Testis (tissue), 3 donors: ENCODE results near the gene ABCA3. TPM values are rescaled to one million over a fixed set of nuclear protein-coding genes. Genes with fewer than 3 reads are reported as not detected.

Experiments used
- DNase-seq: peaks from one replicate; pipeline ENCODE4 v3.0.0-alpha.2; 2019
- H3K27ac ChIP-seq, 2 donors: fragments of 200-600 bp; sonication (generic); one replicate each; pipeline ENCODE4 v1.5.1; 2019
- H3K27me3 ChIP-seq: fragments of 200-600 bp; sonication (generic); one replicate; pipeline ENCODE4 v1.5.1; 2019
- H3K36me3 ChIP-seq: fragments of 200-600 bp; sonication (generic); one replicate; pipeline ENCODE4 v1.5.1; 2017; ENCODE audit warnings: low read depth; ENCODE audit errors: missing control alignments
- H3K4me1 ChIP-seq: fragments of 200-600 bp; sonication (generic); one replicate; pipeline ENCODE4 v1.5.1; 2019
- H3K4me3 ChIP-seq, 2 donors: fragments of 200-600 bp; sonication (generic); one replicate each; pipeline ENCODE4 v1.5.1; 2017 to 2019
- H3K9me3 ChIP-seq: fragments of 200-600 bp; sonication (generic); one replicate; pipeline ENCODE4 v1.5.1; 2017
- CTCF ChIP-seq, 3 experiments: fragments of 450-650 bp in 2 of 3; fragments of 200-600 bp in 1 of 3; sonication (generic) in 1 of 3; IDR thresholded peaks; one replicate each; pipeline ENCODE4 v1.5.1; 2016 to 2019; ENCODE audit warnings: antibody characterized with exemption in 3 of 3, mild to moderate bottlenecking in 2 of 3, moderate library complexity in 1 of 3
- POLR2A ChIP-seq: fragments of 450-650 bp; IDR thresholded peaks from one replicate; pipeline ENCODE4 v1.6.1; 2017; ENCODE audit warnings: antibody characterized with exemption, mild to moderate bottlenecking, moderate library complexity
- WGBS, 2 donors: methylation state at CpG; one replicate each; pipeline ENCODE4 v1.1.5; 2018; 5-methylcytosine and 5-hydroxymethylcytosine counted together
- intact Hi-C: fragments of 100-400 bp; cut with DNase I; formaldehyde crosslinking; loops from one replicate; pipeline ENCODE4 v1.15.1; 2023; ENCODE audit warnings: low total_unique reads
- polyA plus RNA-seq: library from polyadenylated mRNA; stranded (reverse); fragments of 350-450 nt; fragmentation: Illumina TruSeq; extraction: RNeasy Lipid Tissue Mini Kit (QIAGEN cat#74804); gene quantifications from one replicate; pipeline ENCODE4 v1.2.3, GENCODE V29; 2014; ENCODE audit warnings: low read depth, low replicate concordance; ENCODE audit not compliant: insufficient read depth
- total RNA-seq, 2 donors: library from RNA; depleted of rRNA; stranded (reverse); fragments of >200 nt; gene quantifications; one replicate each; pipeline ENCODE4 v1.2.3, GENCODE V29; 2016

Gene ABCA3
- total and polyA plus RNA-seq, 3 donors from 2014 or later = 24.5 to 38.1 (median 35.1) TPM

- H3K36me3 ChIP-seq = no peaks in the 10 kb centered on the region
- WGBS, 2 donors = 93 to 97% methylated on average over 24 to 30 of the region's 30 CpGs
Observed at GRCh38 chr16:2308089-2308962, 32.2 kb downstream of the ABCA3 start.

GRCh38 chr16:2299915-2300192, 40.7 kb downstream of the ABCA3 start:
- H3K9me3 ChIP-seq = no peaks in the 10 kb centered on the region
- intact Hi-C loops = no loop called here
- H3K27ac ChIP-seq = no peak overlapping the region
- H3K36me3 ChIP-seq = no peaks in the 10 kb centered on the region
- WGBS, 2 donors = 79 to 81% methylated on average over 8 to 10 of the region's 10 CpGs
- no peak overlapping the region for H3K4me3 ChIP-seq
- TF ChIP-seq CTCF (IDR thresholded peaks at IDR 0.05) (no peak), POLR2A (no peak)
- no peaks in the 10 kb centered on the region for H3K27me3 ChIP-seq
- peaks cover 10% of the 10 kb centered on the region for H3K4me1 ChIP-seq
- no peak for DNase-seq

More at GRCh38 chr16:2308089-2308962, 32.2 kb downstream of the ABCA3 start:
- TF ChIP-seq POLR2A = no peak
- TF ChIP-seq CTCF (IDR thresholded peaks at IDR 0.05) = no peak
- Histone ChIP-seq H3K9me3 (no peaks in the 10 kb centered on the region), H3K27ac (no peak overlapping the region), H3K27me3 (no peaks in the 10 kb centered on the region), H3K4me1 (no peaks in the 10 kb centered on the region), H3K4me3 (no peak overlapping the region)
- no peak for DNase-seq
- intact Hi-C loops = no loop called here

GRCh38 chr16:2299121-2299914, 41.2 kb downstream of the ABCA3 start:
- Histone ChIP-seq H3K36me3 (no peaks in the 10 kb centered on the region), H3K27ac (no peak overlapping the region), H3K9me3 (no peaks in the 10 kb centered on the region), H3K27me3 (no peaks in the 10 kb centered on the region), H3K4me3 (no peak overlapping the region), H3K4me1 (peaks cover 10% of the 10 kb centered on the region)
- WGBS, 2 donors = 86 to 92% methylated on average over 13 to 31 of the region's 31 CpGs
- intact Hi-C loops = no loop called here
- DNase-seq = no peak
- TF ChIP-seq POLR2A = no peak

GRCh38 chr16:2298621-2299020, 41.9 kb downstream of the ABCA3 start:
- TF ChIP-seq CTCF (IDR thresholded peaks at IDR 0.05) (no peak), POLR2A (no peak)
- no peak overlapping the region for H3K27ac ChIP-seq
- H3K27me3 ChIP-seq = no peaks in the 10 kb centered on the region
- H3K9me3 ChIP-seq = no peaks in the 10 kb centered on the region
- H3K4me3 ChIP-seq = no peak overlapping the region
- H3K4me1 ChIP-seq = peaks cover 10% of the 10 kb centered on the region
- DNase-seq = no peak
- 94% methylated on average over 9 of the region's 9 CpGs; no CpG with 5 or more reads in 1 of the 2 donors for WGBS, 2 donors
- intact Hi-C loops = no loop called here
- H3K36me3 ChIP-seq = no peaks in the 10 kb centered on the region

GRCh38 chr16:2297506-2297860, 43.0 kb downstream of the ABCA3 start:
- peaks cover 10% of the 10 kb centered on the region for H3K4me1 ChIP-seq
- H3K9me3 ChIP-seq = no peaks in the 10 kb centered on the region
- H3K4me3 ChIP-seq = no peak overlapping the region
- H3K27ac ChIP-seq = peak overlapping the region in 1 of 2 donors; percentile 63
- intact Hi-C loops = no loop called here
- 95 to 97% methylated on average over 8 to 21 of the region's 22 CpGs for WGBS, 2 donors
- no peak for DNase-seq
- H3K36me3 ChIP-seq = no peaks in the 10 kb centered on the region
- TF ChIP-seq CTCF (IDR thresholded peaks at IDR 0.05) = no peak
- no peak for TF ChIP-seq POLR2A
- no peaks in the 10 kb centered on the region for H3K27me3 ChIP-seq
